K562 (cell line): ENCODE results near the gene CENPC. TPM values are rescaled to one million over a fixed set of nuclear protein-coding genes. Genes with fewer than 3 reads are reported as not detected.
A peak's percentile ranks its signal among the peaks of the same experiment; 100 is the strongest.

Experiments used
- ATAC-seq: fragments of 200-7000 bp; cut with Tn5 transposase; 3 replicates; pipeline ENCODE4 v1.9.1; 2020; ENCODE audit warnings: moderate library complexity
- BruUV-seq: library from RNA; stranded (reverse); fragments of 400-500 nt; replicated peaks from 2 replicates; lab custom pipeline; 2021; lab: Mats Ljungman, UMichigan
- CTCF ChIA-PET: fragments of 300-600 bp; formaldehyde crosslinking; extraction: SDS; loops from one replicate; lab custom pipeline; 2021; ENCODE audit warnings: low intra/inter-chr PET ratio; lab: Yijun Ruan, JAX
- POLR2A ChIA-PET: fragments of 300-600, 350-650 bp; sonication (Branson Sonifier 250); formaldehyde crosslinking; extraction: SDS; loops from one replicate; lab custom pipeline; 2021; ENCODE audit warnings: antibody characterized with exemption, inconsistent platforms; lab: Yijun Ruan, JAX
- DNase-seq, 4 experiments: peaks; one replicate each; pipeline versions ENCODE4 v3.0.0 to v3.0.0-alpha.2; 2011 to 2018; ENCODE audit warnings: low spot score in 3 of 4, mixed read lengths in 3 of 4; ENCODE audit errors: extremely low read depth in 1 of 4
- FAIRE-seq: peaks from 2 replicates; lab custom pipeline; 2011; peaks lifted over from hg19 to GRCh38; lab: Jason Lieb, UNC
- H2AFZ ChIP-seq: 2 replicates; pipeline ENCODE4 v1.6.0; 2011; ENCODE audit warnings: low read depth, low read length, control low read depth, inconsistent platforms
- H3K27ac ChIP-seq: fragments of 200-600 bp; 3 replicates; pipeline ENCODE4 v1.8.0; 2011; ENCODE audit warnings: low read depth, mild to moderate bottlenecking, control low read depth, inconsistent platforms, low read length, moderate library complexity, mixed read lengths; ENCODE audit errors: extremely low read depth
- H3K27me3 ChIP-seq, 2 experiments: fragments of 300-600 bp in 1 of 2; 2 replicates in 1 of 2; 3 replicates in 1 of 2; pipeline versions ENCODE4 v1.6.0 to v1.8.0; 2011; ENCODE audit warnings: inconsistent platforms in 2 of 2, low read length in 2 of 2, mild to moderate bottlenecking in 1 of 2, mixed read lengths in 1 of 2, moderate library complexity in 1 of 2; ENCODE audit not compliant: control insufficient read depth in 2 of 2, insufficient read depth in 2 of 2
- H3K36me3 ChIP-seq: fragments of 300-600 bp; 3 replicates; pipeline ENCODE4 v1.8.0; 2011; ENCODE audit warnings: mild to moderate bottlenecking, low read length, inconsistent platforms; ENCODE audit not compliant: control insufficient read depth, insufficient read depth
- H3K4me1 ChIP-seq, 2 experiments: fragments of 200-600 bp in 1 of 2; replicated peaks in 1 of 2; 2 replicates in 1 of 2; 3 replicates in 1 of 2; pipeline versions ENCODE4 v1.5.1 to v1.8.0; 2011; ENCODE audit warnings: inconsistent platforms in 2 of 2, low read length in 2 of 2, mild to moderate bottlenecking in 1 of 2, mixed read lengths in 1 of 2, moderate library complexity in 1 of 2; ENCODE audit not compliant: control insufficient read depth in 2 of 2, insufficient read depth in 2 of 2
- H3K4me2 ChIP-seq: 2 replicates; pipeline ENCODE4 v1.6.1; 2011; ENCODE audit warnings: low read length, control low read depth, inconsistent platforms, mixed read lengths; ENCODE audit not compliant: insufficient read depth
- H3K4me3 ChIP-seq: fragments of 200-600 bp; sonication (generic), shearing (Covaris generic); 2 replicates; pipeline ENCODE4 v1.5.1; 2016; ENCODE audit warnings: control low read depth, inconsistent platforms
- H3K79me2 ChIP-seq: fragments of 200-600 bp; 3 replicates; pipeline ENCODE4 v1.8.0; 2011; ENCODE audit warnings: low read length, inconsistent platforms; ENCODE audit not compliant: control insufficient read depth, insufficient read depth
- H3K9ac ChIP-seq, 2 experiments: 2 replicates each; pipeline versions ENCODE4 v1.6.0 to v1.6.1; 2011; ENCODE audit warnings: low read depth in 2 of 2, low read length in 2 of 2, control low read depth in 1 of 2, inconsistent platforms in 1 of 2, mild to moderate bottlenecking in 1 of 2, mixed read lengths in 1 of 2; ENCODE audit not compliant: insufficient read depth in 1 of 2
- H3K9me1 ChIP-seq: one replicate; pipeline ENCODE4 v1.6.0; 2011; ENCODE audit warnings: inconsistent platforms, mild to moderate bottlenecking, low read length, moderate library complexity; ENCODE audit not compliant: control insufficient read depth, insufficient read depth
- H3K9me3 ChIP-seq: replicated peaks from 2 replicates; pipeline ENCODE4 v1.5.1; 2011; ENCODE audit warnings: low read depth, low read length, inconsistent platforms; ENCODE audit not compliant: control insufficient read depth, insufficient read depth
- H4K20me1 ChIP-seq: replicated peaks from 2 replicates; pipeline ENCODE4 v1.6.1; 2011; ENCODE audit warnings: low read length, inconsistent platforms, mixed read lengths; ENCODE audit not compliant: control insufficient read depth, insufficient read depth
- BCL6 ChIP-seq: fragments of 250-450 bp; sonication (Bioruptor Pico); IDR thresholded peaks from 2 replicates; pipeline ENCODE4 v1.4.0; 2020
- CCAR2 ChIP-seq: fragments of 200-400 bp; formaldehyde crosslinking; IDR thresholded peaks from 2 replicates; pipeline ENCODE4 v1.6.1; 2017; ENCODE audit warnings: mild to moderate bottlenecking, low read depth, low read length
- CHD1 ChIP-seq: fragments of 200-600 bp; sonication (generic); IDR thresholded peaks from one replicate; pipeline ENCODE4 v1.6.1; 2012; ENCODE audit warnings: mild to moderate bottlenecking, moderate library complexity, low read length, inconsistent platforms
- HMG20B ChIP-seq: fragments of 250-450 bp; sonication (Bioruptor Pico); IDR thresholded peaks from 2 replicates; pipeline ENCODE4 v1.5.0; 2021; ENCODE audit warnings: mild to moderate bottlenecking
- KHSRP ChIP-seq: fragments of 450-650 bp; IDR thresholded peaks from 2 replicates; pipeline ENCODE4 v1.6.1; 2017
- MCM7 ChIP-seq, 2 experiments: fragments of 450-650 bp; IDR thresholded peaks; 2 replicates each; pipeline ENCODE4 v1.6.1; 2016 to 2018
- PHF21A ChIP-seq: fragments of 450-650 bp; IDR thresholded peaks from 2 replicates; pipeline ENCODE4 v1.6.1; 2017; ENCODE audit warnings: low read depth, borderline replicate concordance
- PHTF2 ChIP-seq: fragments of 250-450 bp; sonication (Bioruptor Pico); IDR thresholded peaks from 2 replicates; pipeline ENCODE4 v1.5.0; 2021; ENCODE audit warnings: mild to moderate bottlenecking
- RBM22 ChIP-seq: fragments of 200-400 bp; formaldehyde crosslinking; IDR thresholded peaks from 2 replicates; pipeline ENCODE4 v1.6.1; 2018; ENCODE audit warnings: low read length, low read depth; ENCODE audit not compliant: poor library complexity, severe bottlenecking
- SIN3A ChIP-seq, 2 experiments: fragments of 150-350 bp in 1 of 2; IDR thresholded peaks; 2 replicates each; pipeline ENCODE4 v1.6.1; 2011 to 2016; ENCODE audit warnings: borderline replicate concordance in 2 of 2, low read depth in 2 of 2, low read length in 2 of 2, mild to moderate bottlenecking in 2 of 2, moderate library complexity in 2 of 2; ENCODE audit not compliant: control insufficient read depth in 1 of 2
- SMARCA5 ChIP-seq: fragments of 450-650 bp; IDR thresholded peaks from 2 replicates; pipeline ENCODE4 v1.6.1; 2016
- SRF ChIP-seq, 2 experiments: fragments of 250-450, 450-650 bp in 1 of 2; sonication (Bioruptor Pico) in 1 of 2; sonication (generic) in 1 of 2; formaldehyde crosslinking; IDR thresholded peaks; 2 replicates each; pipeline versions ENCODE4 v1.5.0 to v1.5.1; 2020 to 2022; ENCODE audit warnings: mild to moderate bottlenecking in 1 of 2, missing genetic modification reagents in 1 of 2
- THRAP3 ChIP-seq: fragments of 450-650 bp; IDR thresholded peaks from 2 replicates; pipeline ENCODE4 v1.6.1; 2016; ENCODE audit warnings: mild to moderate bottlenecking, inconsistent platforms, borderline replicate concordance
- TOE1 ChIP-seq, 2 experiments: fragments of 450-650 bp in 1 of 2; sonication (generic) in 1 of 2; formaldehyde crosslinking in 1 of 2; IDR thresholded peaks; 2 replicates each; pipeline versions ENCODE4 v1.7.1 to v1.8.0; 2016 to 2022; ENCODE audit warnings: borderline replicate concordance in 2 of 2, mild to moderate bottlenecking in 2 of 2, antibody characterized with exemption in 1 of 2, inconsistent platforms in 1 of 2, low read depth in 1 of 2, missing genetic modification reagents in 1 of 2, moderate library complexity in 1 of 2
- U2AF2 ChIP-seq: fragments of 200-400 bp; formaldehyde crosslinking; optimal IDR thresholded peaks from 2 replicates; pipeline ENCODE3; 2017; ENCODE audit warnings: low read depth, mild to moderate bottlenecking, low read length
- ZNF23 ChIP-seq: fragments of 250-450 bp; sonication (Bioruptor Pico); IDR thresholded peaks from 2 replicates; pipeline ENCODE4 v1.4.0; 2020; ENCODE audit warnings: mild to moderate bottlenecking
- ZNF780A ChIP-seq: fragments of 250-450 bp; sonication (Bioruptor Pico); IDR thresholded peaks from 2 replicates; pipeline ENCODE4 v1.5.0; 2021; ENCODE audit warnings: mild to moderate bottlenecking
- in situ Hi-C: fragments of 300-500 bp; cut with MboI; formaldehyde crosslinking; loops from 4 replicates; pipeline ENCODE4 v1.15.0; 2018; ENCODE audit warnings: inconsistent platforms, mixed read lengths
- intact Hi-C: fragments of 100-400 bp; cut with micrococcal nuclease; formaldehyde crosslinking; loops from 2 replicates; pipeline ENCODE4 v1.14.2; 2022
- polyA plus RNA-seq, 8 experiments: library from polyadenylated mRNA; depleted of rRNA in 4 of 8; stranded (reverse) in 5 of 8; unstranded in 3 of 8; fragments of >200 nt; fragmentation: Nextera tagmentation in 2 of 8; fragmentation: Illumina TruSeq in 1 of 8; extraction: Ambion mirVana in 2 of 8; extraction: Trizol in 1 of 8; gene quantifications; 2 replicates each; pipeline versions ENCODE4 v1.2.1 to v1.2.3, GENCODE V29; 2011 to 2014; ENCODE audit warnings: inconsistent platforms in 1 of 8, missing spikeins in 1 of 8
- total RNA-seq, 7 experiments: library from RNA; depleted of rRNA in 6 of 7; stranded (reverse); fragments of >200 nt in 6 of 7; fragmentation: Illumina TruSeq in 2 of 7; extraction: Trizol in 2 of 7; gene quantifications; 2 replicates each; pipeline versions ENCODE4 v1.2.1 to v1.2.3, GENCODE V29; 2011 to 2021; ENCODE audit warnings: low replicate concordance in 1 of 7
- TF ChIP-seq, protein P1 (sequence below): fragments of 450-650 bp; conservative IDR thresholded peaks from 2 replicates; pipeline ENCODE4 v1.6.1; 2016; ENCODE audit warnings: missing genetic modification characterization, low read depth, mild to moderate bottlenecking, control low read depth, missing compliant biosample characterization
- TF ChIP-seq, protein P2 (sequence below): sonication (generic); formaldehyde crosslinking; IDR thresholded peaks from 2 replicates; pipeline ENCODE4 v1.9.0; 2022; ENCODE audit warnings: mild to moderate bottlenecking, missing genetic modification reagents
- TF ChIP-seq, protein P3 (sequence below): sonication (generic); formaldehyde crosslinking; IDR thresholded peaks from 2 replicates; pipeline ENCODE4 v1.8.1; 2023; ENCODE audit warnings: mild to moderate bottlenecking, missing genetic modification reagents

Gene CENPC
- total and polyA plus RNA-seq, 9 of the 15 experiments (the other 6 are each of a cell fraction or from before 2014, with no cell fraction given) = 18.1 to 48.5 (median 30.8) TPM

DNA sequence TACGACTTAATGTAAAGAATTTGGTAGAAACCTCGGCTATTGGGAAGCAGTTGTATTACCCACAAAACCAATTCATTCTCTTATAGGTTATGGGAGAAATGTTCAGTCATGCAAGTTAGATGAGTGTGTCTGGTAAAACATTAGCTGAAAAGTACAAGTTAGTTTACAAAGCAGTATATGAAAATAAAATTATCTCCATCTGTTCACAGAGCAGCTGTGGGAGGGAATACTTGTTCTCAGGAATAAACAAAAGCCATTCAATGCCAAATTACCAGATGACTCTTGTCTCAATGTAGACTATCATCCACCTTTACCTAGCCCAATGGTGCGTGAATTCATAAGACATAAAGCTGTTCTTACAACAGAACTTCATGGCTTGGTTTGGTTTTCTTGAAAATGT is 41.9 kb upstream of the CENPC start (continued):
- TF ChIP-seq, protein P1, sequence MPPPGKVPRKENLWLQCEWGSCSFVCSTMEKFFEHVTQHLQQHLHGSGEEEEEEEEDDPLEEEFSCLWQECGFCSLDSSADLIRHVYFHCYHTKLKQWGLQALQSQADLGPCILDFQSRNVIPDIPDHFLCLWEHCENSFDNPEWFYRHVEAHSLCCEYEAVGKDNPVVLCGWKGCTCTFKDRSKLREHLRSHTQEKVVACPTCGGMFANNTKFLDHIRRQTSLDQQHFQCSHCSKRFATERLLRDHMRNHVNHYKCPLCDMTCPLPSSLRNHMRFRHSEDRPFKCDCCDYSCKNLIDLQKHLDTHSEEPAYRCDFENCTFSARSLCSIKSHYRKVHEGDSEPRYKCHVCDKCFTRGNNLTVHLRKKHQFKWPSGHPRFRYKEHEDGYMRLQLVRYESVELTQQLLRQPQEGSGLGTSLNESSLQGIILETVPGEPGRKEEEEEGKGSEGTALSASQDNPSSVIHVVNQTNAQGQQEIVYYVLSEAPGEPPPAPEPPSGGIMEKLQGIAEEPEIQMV (tag) = no peak
- no peak for TF ChIP-seq U2AF2
- TF ChIP-seq CHD1 = no peak
- TF ChIP-seq, protein P2, sequence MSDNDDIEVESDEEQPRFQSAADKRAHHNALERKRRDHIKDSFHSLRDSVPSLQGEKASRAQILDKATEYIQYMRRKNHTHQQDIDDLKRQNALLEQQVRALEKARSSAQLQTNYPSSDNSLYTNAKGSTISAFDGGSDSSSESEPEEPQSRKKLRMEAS = no peak
- TF ChIP-seq MCM7 (IDR thresholded peaks at IDR 0.05) = no peak
- TF ChIP-seq ZNF23 = no peak
- TF ChIP-seq PHTF2 (CRISPR knock-in tag) = no peak

DNA sequence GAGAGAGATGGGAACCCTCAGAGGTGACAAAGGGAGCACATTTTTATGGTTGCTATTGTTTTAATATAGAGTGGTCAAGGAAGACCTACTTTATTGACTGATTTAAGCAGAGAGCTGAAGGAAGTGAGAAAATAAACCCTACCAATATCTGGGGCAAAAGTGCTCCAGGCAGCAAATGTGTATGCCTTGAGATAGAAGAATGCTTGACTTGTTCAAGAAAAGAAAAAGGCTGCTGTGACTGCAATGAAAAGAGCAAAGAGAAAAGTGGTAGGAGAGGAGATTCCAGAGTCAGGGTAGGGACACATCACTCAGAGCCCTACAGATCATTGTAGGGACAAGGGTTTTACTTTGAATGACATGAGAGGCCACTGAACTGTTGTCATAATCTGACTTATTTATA is 39.2 kb upstream of the CENPC start:
- Histone ChIP-seq H2AFZ (peak overlapping the region; percentile 57), H3K27me3 (no peaks in the 10 kb centered on the region), H3K4me1 (no peaks in the 10 kb centered on the region), H3K4me2 (no peak overlapping the region), H3K9me3 (no peaks in the 10 kb centered on the region), H3K79me2 (no peaks in the 10 kb centered on the region), H3K27ac (no peak overlapping the region), H4K20me1 (no peaks in the 10 kb centered on the region), H3K4me3 (no peak overlapping the region), H3K36me3 (no peaks in the 10 kb centered on the region), H3K9ac (no peak overlapping the region), H3K9me1 (no peaks in the 10 kb centered on the region)
- DNase-seq (no peak), FAIRE-seq (no peak), ATAC-seq (peak; percentile 42; the same call in 2 of the 3 replicates)
- ChIA-PET POLR2A (no interaction called here), CTCF (no interaction called here)
- BruUV-seq = no TSS peak
- intact Hi-C loops (no loop called here), in situ Hi-C loops (no loop called here)
- TF ChIP-seq SMARCA5 (no peak), BCL6 (CRISPR knock-in tag) (no peak), MCM7 (IDR thresholded peaks at IDR 0.05) (no peak), CCAR2 (no peak), RBM22 (no peak), SIN3A (IDR thresholded peaks at IDR 0.05; ENCODE audit: borderline replicate concordance in 2 of 2, control insufficient read depth in 1 of 2, low read depth in 2 of 2, low read length in 2 of 2) (no peak), THRAP3 (no peak), HMG20B (CRISPR knock-in tag) (no peak), SRF (CRISPR knock-in tag; IDR thresholded peaks at IDR 0.05) (no peak), PHF21A (no peak), KHSRP (no peak), TOE1 (IDR thresholded peaks at IDR 0.05; ENCODE audit: borderline replicate concordance) (no peak), TOE1 (CRISPR knock-in tag; IDR thresholded peaks at IDR 0.05; ENCODE audit: borderline replicate concordance, low read depth) (no peak), ZNF780A (CRISPR knock-in tag) (no peak)
- TF ChIP-seq, protein P3, sequence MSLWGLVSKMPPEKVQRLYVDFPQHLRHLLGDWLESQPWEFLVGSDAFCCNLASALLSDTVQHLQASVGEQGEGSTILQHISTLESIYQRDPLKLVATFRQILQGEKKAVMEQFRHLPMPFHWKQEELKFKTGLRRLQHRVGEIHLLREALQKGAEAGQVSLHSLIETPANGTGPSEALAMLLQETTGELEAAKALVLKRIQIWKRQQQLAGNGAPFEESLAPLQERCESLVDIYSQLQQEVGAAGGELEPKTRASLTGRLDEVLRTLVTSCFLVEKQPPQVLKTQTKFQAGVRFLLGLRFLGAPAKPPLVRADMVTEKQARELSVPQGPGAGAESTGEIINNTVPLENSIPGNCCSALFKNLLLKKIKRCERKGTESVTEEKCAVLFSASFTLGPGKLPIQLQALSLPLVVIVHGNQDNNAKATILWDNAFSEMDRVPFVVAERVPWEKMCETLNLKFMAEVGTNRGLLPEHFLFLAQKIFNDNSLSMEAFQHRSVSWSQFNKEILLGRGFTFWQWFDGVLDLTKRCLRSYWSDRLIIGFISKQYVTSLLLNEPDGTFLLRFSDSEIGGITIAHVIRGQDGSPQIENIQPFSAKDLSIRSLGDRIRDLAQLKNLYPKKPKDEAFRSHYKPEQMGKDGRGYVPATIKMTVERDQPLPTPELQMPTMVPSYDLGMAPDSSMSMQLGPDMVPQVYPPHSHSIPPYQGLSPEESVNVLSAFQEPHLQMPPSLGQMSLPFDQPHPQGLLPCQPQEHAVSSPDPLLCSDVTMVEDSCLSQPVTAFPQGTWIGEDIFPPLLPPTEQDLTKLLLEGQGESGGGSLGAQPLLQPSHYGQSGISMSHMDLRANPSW (CRISPR knock-in tag) = no peak
